SK-N-MC (cell line): ENCODE measurements around the gene BICD2.

ENCODE experiments used
- EZH2 ChIP-seq: fragments of 200-600 bp; sonication (generic); IDR thresholded peaks from one replicate; pipeline ENCODE4 v1.6.1; 2017; ENCODE audit warnings: antibody characterized with exemption
- FOXP2 ChIP-seq: optimal IDR thresholded peaks from 2 replicates; pipeline ENCODE3; 2011; ENCODE audit warnings: mild to moderate bottlenecking, moderate library complexity; ENCODE audit not compliant: insufficient read depth; ENCODE audit errors: extremely low read length, control extremely low read depth
- POLR2AphosphoS5 ChIP-seq: IDR thresholded peaks from 2 replicates; pipeline ENCODE4 v1.6.1; 2012; ENCODE audit warnings: mild to moderate bottlenecking, low read depth, low read length, borderline replicate concordance

DNA sequence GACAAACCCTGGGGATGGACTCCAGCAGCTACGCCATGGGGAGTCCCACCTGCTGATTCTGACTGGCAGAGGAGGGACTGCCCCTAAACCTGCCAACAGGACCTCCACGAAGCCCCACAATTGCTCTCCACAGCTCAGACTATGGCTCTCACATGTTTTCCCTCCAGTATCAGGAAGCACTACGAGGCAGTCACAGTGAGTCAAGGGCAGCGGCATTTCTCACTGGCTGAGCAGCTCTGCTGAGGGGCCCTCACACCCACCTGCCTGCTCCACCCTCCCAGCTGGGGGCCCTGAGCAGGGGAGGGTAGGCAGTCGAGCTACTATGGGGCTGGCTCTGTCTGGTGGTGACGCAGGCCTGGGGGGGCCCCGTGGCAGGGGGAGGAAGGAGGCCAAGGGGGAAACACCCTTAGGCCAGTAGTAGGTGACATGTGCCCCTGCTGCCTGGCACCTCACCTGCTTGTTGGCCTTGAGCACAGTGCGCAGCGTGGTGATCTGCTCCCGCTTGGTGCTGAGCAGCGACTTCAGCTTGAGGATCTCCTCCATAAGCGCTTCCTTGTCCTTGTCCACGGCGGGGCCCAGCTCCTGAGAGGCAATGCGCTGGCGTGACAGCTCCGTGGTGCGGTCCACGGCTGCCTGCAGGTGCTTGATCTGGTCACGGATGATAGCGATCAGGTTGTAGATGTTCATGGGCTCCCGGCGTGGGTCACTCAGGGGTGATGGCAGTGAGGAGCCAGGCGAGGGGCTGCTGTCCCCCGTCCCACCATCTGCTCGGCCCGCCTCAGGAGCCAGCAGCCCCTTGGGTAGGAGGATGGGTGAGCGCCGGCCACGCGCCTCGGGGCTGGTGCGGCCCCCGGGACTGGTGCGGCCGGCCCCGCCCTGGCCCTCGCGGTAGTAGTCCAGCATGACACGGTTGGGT, 46.3 kb downstream of the BICD2 start:
- TF ChIP-seq POLR2AphosphoS5 (no peak), EZH2 (no peak), FOXP2 (no peak)
